IMR-90 (cell line): ENCODE measurements around the gene MAP1LC3C.

Experiments used
- BHLHE40 ChIP-seq: fragments of 150-350 bp; IDR thresholded peaks from 2 replicates; pipeline ENCODE4 v1.6.1; 2016; ENCODE audit warnings: mild to moderate bottlenecking, low read depth, low read length
- CEBPB ChIP-seq: IDR thresholded peaks from 2 replicates; pipeline ENCODE4 v1.6.1; 2012; ENCODE audit warnings: low read depth, low read length, improper control_type of control experiment
- CHD1 ChIP-seq: IDR thresholded peaks from 2 replicates; pipeline ENCODE4 v1.6.1; 2012; ENCODE audit warnings: low read depth, low read length, improper control_type of control experiment
- MAFK ChIP-seq: IDR thresholded peaks from 2 replicates; pipeline ENCODE4 v1.6.1; 2012; ENCODE audit warnings: low read depth, low read length, improper control_type of control experiment
- MAZ ChIP-seq: IDR thresholded peaks from 2 replicates; pipeline ENCODE4 v1.6.1; 2012; ENCODE audit warnings: low read depth, mild to moderate bottlenecking, low read length, improper control_type of control experiment, moderate library complexity, borderline replicate concordance
- MXI1 ChIP-seq: IDR thresholded peaks from 2 replicates; pipeline ENCODE4 v1.6.1; 2012; ENCODE audit warnings: low read depth, mild to moderate bottlenecking, low read length, moderate library complexity, borderline replicate concordance
- POLR2A ChIP-seq: IDR thresholded peaks from 2 replicates; pipeline ENCODE4 v1.6.1; 2012; ENCODE audit warnings: mild to moderate bottlenecking, low read depth, low read length
- RAD21 ChIP-seq: IDR thresholded peaks from 2 replicates; pipeline ENCODE4 v1.6.1; 2012; ENCODE audit warnings: low read length, improper control_type of control experiment
- RCOR1 ChIP-seq: IDR thresholded peaks from 2 replicates; pipeline ENCODE4 v1.6.1; 2012; ENCODE audit warnings: mild to moderate bottlenecking, low read length, improper control_type of control experiment; ENCODE audit not compliant: insufficient replicate concordance
- RFX5 ChIP-seq: IDR thresholded peaks from 2 replicates; pipeline ENCODE4 v1.8.0; 2012; ENCODE audit warnings: low read depth, mild to moderate bottlenecking, low read length, moderate library complexity
- SMC3 ChIP-seq: fragments of 150-350 bp; IDR thresholded peaks from 2 replicates; pipeline ENCODE4 v1.6.1; 2016; ENCODE audit warnings: low read depth, mild to moderate bottlenecking, antibody characterized with exemption, low read length, moderate library complexity
- TF ChIP-seq, protein P1 (sequence below): conservative IDR thresholded peaks from 2 replicates; pipeline ENCODE4 v1.5.1; 2012; ENCODE audit warnings: mild to moderate bottlenecking, low read depth, low read length, improper control_type of control experiment
- TF ChIP-seq, protein P2 (sequence below): fragments of 150-350 bp; IDR thresholded peaks from 2 replicates; pipeline ENCODE4 v1.6.1; 2017; ENCODE audit warnings: mild to moderate bottlenecking, antibody characterized with exemption, low read length, low read depth
- TF ChIP-seq, protein P3 (sequence below): fragments of 150-350 bp; IDR thresholded peaks from 2 replicates; pipeline ENCODE4 v1.6.1; 2016; ENCODE audit warnings: low read depth, mild to moderate bottlenecking, low read length, moderate library complexity, borderline replicate concordance

DNA sequence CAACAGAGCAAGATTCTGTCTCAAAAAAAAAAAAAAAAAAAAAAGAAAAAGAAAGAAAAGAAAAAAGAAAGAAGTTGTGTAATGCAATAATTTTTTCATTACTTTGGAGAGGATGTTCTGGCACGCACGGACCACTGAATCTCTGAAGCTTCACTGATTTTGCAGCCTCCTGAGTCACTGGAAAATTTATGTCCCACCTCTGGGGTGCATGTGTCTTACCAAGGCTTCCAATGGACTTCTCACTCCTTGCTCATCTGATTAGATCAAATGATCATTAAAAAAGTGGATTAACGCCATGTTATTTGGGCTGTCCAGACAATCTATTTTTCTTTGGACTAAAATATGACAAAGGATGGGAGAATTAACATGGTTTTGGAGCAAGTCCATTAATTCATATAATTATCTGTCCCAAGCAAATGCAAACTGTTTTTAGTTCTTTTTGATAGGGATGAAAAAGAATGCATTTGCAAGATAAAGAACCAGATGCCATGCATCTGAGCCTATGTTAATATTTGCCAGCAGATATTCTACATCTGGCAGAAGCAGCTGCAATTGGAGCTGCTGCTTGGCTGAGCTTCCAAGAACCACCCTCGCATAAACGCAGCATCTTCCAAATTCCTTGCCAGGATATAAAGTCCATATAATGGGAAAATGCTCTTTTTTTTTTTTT, 10.1 kb upstream of the MAP1LC3C start:
- no peak for TF ChIP-seq RCOR1
- TF ChIP-seq, protein P1, sequence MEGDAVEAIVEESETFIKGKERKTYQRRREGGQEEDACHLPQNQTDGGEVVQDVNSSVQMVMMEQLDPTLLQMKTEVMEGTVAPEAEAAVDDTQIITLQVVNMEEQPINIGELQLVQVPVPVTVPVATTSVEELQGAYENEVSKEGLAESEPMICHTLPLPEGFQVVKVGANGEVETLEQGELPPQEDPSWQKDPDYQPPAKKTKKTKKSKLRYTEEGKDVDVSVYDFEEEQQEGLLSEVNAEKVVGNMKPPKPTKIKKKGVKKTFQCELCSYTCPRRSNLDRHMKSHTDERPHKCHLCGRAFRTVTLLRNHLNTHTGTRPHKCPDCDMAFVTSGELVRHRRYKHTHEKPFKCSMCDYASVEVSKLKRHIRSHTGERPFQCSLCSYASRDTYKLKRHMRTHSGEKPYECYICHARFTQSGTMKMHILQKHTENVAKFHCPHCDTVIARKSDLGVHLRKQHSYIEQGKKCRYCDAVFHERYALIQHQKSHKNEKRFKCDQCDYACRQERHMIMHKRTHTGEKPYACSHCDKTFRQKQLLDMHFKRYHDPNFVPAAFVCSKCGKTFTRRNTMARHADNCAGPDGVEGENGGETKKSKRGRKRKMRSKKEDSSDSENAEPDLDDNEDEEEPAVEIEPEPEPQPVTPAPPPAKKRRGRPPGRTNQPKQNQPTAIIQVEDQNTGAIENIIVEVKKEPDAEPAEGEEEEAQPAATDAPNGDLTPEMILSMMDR = no peak
- no peak for TF ChIP-seq BHLHE40
- no peak for TF ChIP-seq CEBPB
- TF ChIP-seq MAZ = no peak
- no peak for TF ChIP-seq CHD1
- TF ChIP-seq POLR2A = no peak
- TF ChIP-seq MAFK = no peak
- no peak for TF ChIP-seq RAD21
- no peak for TF ChIP-seq MXI1
- TF ChIP-seq SMC3 = no peak
- TF ChIP-seq, protein P2, sequence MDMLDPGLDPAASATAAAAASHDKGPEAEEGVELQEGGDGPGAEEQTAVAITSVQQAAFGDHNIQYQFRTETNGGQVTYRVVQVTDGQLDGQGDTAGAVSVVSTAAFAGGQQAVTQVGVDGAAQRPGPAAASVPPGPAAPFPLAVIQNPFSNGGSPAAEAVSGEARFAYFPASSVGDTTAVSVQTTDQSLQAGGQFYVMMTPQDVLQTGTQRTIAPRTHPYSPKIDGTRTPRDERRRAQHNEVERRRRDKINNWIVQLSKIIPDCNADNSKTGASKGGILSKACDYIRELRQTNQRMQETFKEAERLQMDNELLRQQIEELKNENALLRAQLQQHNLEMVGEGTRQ = no peak
- TF ChIP-seq RFX5 = no peak
- TF ChIP-seq, protein P3, sequence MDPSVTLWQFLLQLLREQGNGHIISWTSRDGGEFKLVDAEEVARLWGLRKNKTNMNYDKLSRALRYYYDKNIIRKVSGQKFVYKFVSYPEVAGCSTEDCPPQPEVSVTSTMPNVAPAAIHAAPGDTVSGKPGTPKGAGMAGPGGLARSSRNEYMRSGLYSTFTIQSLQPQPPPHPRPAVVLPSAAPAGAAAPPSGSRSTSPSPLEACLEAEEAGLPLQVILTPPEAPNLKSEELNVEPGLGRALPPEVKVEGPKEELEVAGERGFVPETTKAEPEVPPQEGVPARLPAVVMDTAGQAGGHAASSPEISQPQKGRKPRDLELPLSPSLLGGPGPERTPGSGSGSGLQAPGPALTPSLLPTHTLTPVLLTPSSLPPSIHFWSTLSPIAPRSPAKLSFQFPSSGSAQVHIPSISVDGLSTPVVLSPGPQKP = no peak
